ENCODE measurements around the gene ITPR1. TPM values are rescaled to one million over a fixed set of nuclear protein-coding genes. Genes with fewer than 3 reads are reported as not detected.

Gene ITPR1
- total and polyA plus RNA-seq, 8 donors = 34.8 to 57.3 (median 42.0) TPM

DNA sequence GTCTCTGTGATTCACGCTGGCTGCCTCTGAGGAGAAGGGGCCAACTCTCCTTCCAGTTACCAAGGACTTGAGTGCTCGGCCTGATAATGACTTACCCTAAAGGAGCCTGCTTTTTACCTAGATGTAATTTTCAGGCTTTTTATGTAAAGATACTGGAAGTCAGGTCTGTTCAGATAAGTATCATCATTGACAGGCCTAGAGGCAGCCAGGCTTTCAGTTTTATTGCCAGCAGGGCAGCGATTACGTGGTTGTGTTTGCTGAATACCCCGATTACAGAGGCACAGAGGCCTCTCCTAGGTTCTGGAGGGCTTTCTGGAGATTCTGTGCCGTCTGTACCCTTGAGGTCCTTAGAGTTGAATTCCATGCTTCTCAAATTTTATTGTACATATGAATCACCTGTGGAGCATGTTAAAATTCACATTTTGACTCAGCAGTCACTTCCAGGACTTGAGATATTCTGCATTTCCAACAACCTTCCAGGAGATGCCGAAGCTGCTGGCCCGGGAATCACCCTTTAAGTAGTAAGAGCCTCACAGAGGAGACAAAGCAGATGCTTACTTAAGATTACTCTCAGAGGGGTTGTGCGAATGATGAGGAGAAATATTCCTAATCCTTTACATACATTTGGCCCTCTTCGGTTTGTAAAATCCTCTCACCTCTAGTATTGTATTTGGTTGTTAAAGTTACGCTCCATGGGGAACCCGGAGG lies 326.0 kb downstream of the ITPR1 start:
- Histone ChIP-seq H3K4me1 (peaks cover 0 to 18% of the 10 kb centered on the region in 2 donors), H3K27me3 (no peaks in the 10 kb centered on the region), H3K27ac (no peak overlapping the region), H3K4me3 (no peak overlapping the region), H3K36me3 (peaks cover 0 to 63% of the 10 kb centered on the region in 2 donors), H3K9me3 (peaks cover 0 to 3% of the 10 kb centered on the region in 2 donors)
- no peak for DNase-seq
- TF ChIP-seq, protein P1, sequence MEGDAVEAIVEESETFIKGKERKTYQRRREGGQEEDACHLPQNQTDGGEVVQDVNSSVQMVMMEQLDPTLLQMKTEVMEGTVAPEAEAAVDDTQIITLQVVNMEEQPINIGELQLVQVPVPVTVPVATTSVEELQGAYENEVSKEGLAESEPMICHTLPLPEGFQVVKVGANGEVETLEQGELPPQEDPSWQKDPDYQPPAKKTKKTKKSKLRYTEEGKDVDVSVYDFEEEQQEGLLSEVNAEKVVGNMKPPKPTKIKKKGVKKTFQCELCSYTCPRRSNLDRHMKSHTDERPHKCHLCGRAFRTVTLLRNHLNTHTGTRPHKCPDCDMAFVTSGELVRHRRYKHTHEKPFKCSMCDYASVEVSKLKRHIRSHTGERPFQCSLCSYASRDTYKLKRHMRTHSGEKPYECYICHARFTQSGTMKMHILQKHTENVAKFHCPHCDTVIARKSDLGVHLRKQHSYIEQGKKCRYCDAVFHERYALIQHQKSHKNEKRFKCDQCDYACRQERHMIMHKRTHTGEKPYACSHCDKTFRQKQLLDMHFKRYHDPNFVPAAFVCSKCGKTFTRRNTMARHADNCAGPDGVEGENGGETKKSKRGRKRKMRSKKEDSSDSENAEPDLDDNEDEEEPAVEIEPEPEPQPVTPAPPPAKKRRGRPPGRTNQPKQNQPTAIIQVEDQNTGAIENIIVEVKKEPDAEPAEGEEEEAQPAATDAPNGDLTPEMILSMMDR (IDR thresholded peaks at IDR 0.05) = no peak
- intact Hi-C loops (cut with DNase I) = no loop called here
- ATAC-seq = no peak

GRCh38 chr3:4819746-4820145 lies 326.6 kb downstream of the ITPR1 start:
- intact Hi-C loops (cut with DNase I) = no loop called here
- Histone ChIP-seq H3K27me3 (no peaks in the 10 kb centered on the region), H3K36me3 (peaks cover 0 to 57% of the 10 kb centered on the region in 2 donors), H3K9me3 (peaks cover 0 to 3% of the 10 kb centered on the region in 2 donors), H3K27ac (no peak overlapping the region), H3K4me3 (no peak overlapping the region), H3K4me1 (peaks cover 0 to 19% of the 10 kb centered on the region in 2 donors)
- TF ChIP-seq, protein P1 (IDR thresholded peaks at IDR 0.05) = no peak
- DNase-seq = no peak
- ATAC-seq = no peak

DNA sequence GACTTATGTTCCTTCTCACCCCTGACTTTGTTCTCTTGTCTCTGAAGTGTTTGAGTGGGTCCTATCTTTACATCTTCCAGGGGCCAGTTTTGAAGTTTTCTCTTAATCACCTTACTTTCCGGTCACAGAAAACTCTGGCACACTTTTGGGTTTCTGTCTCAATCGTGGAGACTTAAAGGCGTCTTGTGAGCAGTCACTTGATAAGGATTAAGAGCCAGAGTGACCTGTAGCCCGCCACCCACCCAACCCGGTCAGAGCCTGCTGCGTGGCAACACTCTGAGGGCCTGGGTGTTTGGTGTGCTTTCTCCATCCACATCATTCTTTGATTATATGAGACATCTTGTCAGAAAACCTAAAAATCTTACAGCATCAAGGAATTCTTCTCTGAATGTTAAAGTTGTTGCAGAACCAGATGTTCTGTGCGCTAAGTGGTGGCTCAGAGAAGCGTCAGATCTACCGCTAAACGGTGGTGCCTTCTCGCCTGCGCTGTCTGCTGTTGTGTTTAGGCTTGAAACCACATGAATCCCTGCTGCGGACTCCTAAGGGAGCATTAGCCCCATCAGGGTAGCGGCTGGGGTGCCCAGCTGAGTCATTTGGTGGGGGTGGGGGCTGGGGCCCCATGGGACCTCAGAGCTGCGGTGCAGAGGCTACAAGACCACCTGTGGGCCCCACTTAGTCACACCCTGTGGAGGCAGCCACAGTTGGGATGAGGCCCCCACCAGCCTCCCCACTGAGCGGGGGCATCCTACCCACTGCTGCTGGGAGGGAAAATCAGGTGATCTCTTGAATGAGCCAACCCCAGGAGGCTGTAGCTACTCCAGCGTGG lies 327.4 kb downstream of the ITPR1 start:
- peaks cover 0 to 51% of the 10 kb centered on the region in 2 donors for H3K36me3 ChIP-seq
- no peaks in the 10 kb centered on the region for H3K27me3 ChIP-seq
- TF ChIP-seq, protein P1 (IDR thresholded peaks at IDR 0.05) = no peak
- ATAC-seq = no peak
- H3K4me1 ChIP-seq = peaks cover 4 to 22% of the 10 kb centered on the region in 2 donors
- H3K4me3 ChIP-seq = no peak overlapping the region
- intact Hi-C loops (cut with DNase I) = no loop called here
- H3K27ac ChIP-seq = no peak overlapping the region
- DNase-seq = peak in 1 of 4 donors; percentile 44
- H3K9me3 ChIP-seq = peaks cover 0 to 3% of the 10 kb centered on the region in 2 donors

DNA sequence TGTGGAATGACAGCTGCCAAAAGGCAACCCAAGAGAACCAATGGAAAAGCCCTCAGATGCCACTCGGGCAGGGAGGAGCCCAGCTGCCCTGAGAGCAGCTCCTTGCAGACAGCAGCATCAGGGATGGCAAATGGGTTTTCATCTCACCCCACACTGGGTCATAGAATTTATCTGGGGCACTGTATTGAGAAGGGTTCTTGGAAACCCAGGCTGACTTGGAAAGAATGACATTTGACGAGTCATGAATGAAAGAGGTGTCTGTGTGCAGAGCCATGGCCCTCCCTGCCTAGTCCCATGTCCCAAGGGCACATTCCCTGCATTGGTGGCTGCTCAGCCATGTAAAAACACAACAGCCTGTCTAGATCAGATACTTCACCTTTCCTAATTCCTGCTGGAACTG lies 328.2 kb downstream of the ITPR1 start:
- Histone ChIP-seq H3K4me3 (no peak overlapping the region), H3K36me3 (peaks cover 0 to 46% of the 10 kb centered on the region in 2 donors), H3K27ac (no peak overlapping the region), H3K4me1 (peaks cover 13 to 30% of the 10 kb centered on the region in 2 donors), H3K27me3 (no peaks in the 10 kb centered on the region), H3K9me3 (peaks cover 0 to 3% of the 10 kb centered on the region in 2 donors)
- intact Hi-C loops (cut with DNase I) = no loop called here
- DNase-seq (no peak), ATAC-seq (no peak)
- TF ChIP-seq, protein P1 (IDR thresholded peaks at IDR 0.05) = no peak

GRCh38 chr3:4821975-4822374 lies 328.8 kb downstream of the ITPR1 start:
- ATAC-seq (no peak), DNase-seq (peak in 1 of 4 donors; percentile 62)
- Histone ChIP-seq H3K9me3 (no peaks in the 10 kb centered on the region), H3K27me3 (no peaks in the 10 kb centered on the region), H3K4me1 (peaks cover 19 to 36% of the 10 kb centered on the region in 2 donors), H3K27ac (no peak overlapping the region), H3K4me3 (no peak overlapping the region), H3K36me3 (peaks cover 0 to 40% of the 10 kb centered on the region in 2 donors)
- intact Hi-C loops (cut with DNase I) = no loop called here
- TF ChIP-seq, protein P1 (IDR thresholded peaks at IDR 0.05) = no peak

Measured in left lung (tissue), 10 donors.